HG02571 (cell line): ENCODE data around the gene LSAMP.

Source experiments
- ATAC-seq: cut with Tn5 transposase; IDR thresholded peaks from one replicate; pipeline ENCODE4 v1.9.1; 2021; ENCODE audit warnings: mild to moderate bottlenecking, moderate library complexity; ENCODE audit not compliant: unreplicated experiment

Gene LSAMP

DNA sequence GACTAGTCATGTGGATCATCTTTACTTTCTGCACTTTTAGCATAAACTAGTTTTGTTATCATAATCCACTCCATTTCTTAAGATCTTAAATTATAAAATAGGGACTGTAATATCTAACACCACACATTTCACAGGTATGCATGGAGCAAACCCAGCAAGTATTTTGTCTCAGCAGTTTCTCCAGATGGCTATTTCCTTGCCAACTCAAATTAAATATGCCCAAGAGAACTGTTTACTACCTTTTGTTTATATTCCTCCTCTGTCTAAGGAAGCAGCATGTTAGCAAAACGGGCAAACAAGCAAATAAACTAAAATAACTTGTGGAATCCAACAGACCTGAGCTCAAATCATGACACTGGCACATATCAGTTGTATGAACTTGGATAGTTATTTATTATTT lies 379.8 kb downstream of the LSAMP start:
- no peak for ATAC-seq

DNA sequence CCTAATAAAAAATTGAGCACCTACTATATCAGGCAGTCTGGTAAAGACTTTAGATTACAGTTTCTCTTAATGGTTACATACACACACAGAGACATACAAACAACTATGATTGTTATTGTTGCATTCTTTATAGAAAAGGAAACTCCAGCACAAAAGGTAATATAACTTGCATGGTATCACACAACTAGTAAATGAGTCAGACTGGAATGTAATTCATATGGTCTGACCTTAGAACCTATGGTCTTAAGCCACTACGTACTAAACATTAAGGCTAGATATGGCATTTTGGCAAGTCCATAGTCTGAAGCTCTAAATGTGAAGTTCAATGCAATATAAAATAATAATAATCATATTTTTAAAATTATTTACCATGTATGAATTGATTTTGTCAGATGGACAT lies 380.6 kb downstream of the LSAMP start:
- ATAC-seq = no peak

DNA sequence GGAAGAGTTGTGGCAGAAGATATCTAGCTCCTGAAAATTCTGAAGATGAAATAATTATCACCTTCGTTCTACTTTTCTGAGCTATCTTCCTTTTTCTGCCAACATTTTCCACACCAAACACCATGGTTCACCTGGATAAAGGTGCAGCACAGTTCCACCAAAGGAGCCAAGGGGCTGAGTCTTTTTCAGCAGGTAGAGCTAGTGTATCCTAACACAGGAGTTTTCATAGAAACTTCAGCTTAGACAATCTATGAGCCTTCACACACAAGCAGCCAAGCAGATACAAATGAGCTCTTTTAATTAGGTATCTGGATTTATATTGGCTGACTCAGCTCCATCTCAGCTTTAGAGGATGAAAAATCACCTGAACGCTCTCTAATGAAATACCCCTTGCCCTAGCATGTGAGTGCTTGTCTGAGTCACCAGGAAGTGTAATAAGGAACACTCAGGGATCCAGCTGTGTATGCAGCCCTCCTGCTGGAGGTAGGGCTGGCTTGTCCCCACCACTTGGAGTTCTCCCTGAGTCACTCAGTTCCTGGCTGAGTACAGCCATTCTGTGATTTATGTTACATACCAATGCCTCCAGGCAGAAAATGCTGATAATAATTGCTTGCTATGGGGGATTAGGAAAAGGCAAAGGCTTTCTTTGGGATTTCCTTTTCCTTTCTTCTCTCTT lies 385.7 kb downstream of the LSAMP start:
- no peak for ATAC-seq

- ATAC-seq = no peak
These were observed 386.4 kb downstream of the LSAMP start for GRCh38 chr3:116058844-116059243.

- no peak for ATAC-seq
These were observed 387.8 kb downstream of the LSAMP start for GRCh38 chr3:116057400-116058006.

- peak; percentile 84 for ATAC-seq
These were observed 389.0 kb downstream of the LSAMP start for GRCh38 chr3:116056280-116056679.

GRCh38 chr3:116053017-116053416 lies 392.3 kb downstream of the LSAMP start:
- ATAC-seq = no peak

DNA sequence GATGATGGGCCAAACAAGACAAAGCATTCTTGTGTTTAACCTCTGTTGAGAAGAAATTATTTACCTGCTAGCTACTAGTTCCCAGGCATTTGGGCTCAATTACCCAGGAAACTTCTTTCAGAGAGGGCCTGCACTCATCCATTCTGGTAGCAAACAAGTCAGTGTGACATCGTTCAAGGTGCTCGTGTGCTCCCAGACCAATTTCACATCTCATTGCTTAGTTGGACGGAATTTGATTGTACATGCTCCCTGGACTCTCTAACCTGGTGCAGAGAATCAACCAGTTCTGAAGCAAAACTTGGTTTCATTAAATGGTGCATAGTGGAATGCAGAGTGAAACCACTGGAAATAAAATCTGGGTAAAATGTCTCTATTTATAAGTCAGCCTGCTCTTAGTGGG lies 392.7 kb downstream of the LSAMP start:
- no peak for ATAC-seq

DNA sequence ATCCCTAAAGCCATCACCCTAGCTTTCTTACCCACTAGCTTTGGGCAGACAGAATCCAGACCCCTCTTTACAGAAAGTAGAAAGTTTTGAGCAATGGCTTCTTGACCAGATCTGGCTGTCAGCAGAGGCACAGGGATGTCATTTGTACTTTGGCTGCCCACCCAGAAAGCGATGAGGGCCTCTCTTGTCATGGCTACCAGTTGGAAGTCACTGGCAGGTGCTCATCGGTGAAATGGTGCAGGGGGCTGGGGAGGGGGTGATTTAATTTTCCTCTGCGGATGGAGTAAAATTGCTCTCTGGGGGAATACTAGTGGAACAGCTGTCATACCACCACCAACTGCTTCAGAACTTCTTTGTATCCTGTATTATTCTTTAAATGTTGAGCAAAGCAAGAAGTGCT lies 393.7 kb downstream of the LSAMP start:
- no peak for ATAC-seq

DNA sequence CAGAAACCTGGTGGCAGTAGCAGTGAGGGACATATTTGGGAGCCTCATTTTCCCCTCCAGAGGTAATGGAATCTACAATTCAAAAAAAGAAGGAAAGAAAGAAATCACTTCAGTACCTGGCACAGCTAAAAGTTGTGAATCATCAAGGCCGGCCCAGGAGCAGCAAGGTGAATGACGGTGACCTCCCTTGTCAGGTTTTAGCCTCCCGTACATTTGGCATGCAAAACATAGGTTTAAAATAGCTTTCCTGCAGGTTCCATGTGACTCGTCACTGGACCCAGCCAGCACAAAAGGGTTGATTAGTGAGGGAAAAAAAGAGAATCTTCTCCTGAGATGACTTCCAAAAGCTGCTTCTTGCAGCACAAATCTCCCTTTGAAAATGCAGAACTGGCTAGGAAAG lies 394.2 kb downstream of the LSAMP start:
- peak; percentile 75 for ATAC-seq

DNA sequence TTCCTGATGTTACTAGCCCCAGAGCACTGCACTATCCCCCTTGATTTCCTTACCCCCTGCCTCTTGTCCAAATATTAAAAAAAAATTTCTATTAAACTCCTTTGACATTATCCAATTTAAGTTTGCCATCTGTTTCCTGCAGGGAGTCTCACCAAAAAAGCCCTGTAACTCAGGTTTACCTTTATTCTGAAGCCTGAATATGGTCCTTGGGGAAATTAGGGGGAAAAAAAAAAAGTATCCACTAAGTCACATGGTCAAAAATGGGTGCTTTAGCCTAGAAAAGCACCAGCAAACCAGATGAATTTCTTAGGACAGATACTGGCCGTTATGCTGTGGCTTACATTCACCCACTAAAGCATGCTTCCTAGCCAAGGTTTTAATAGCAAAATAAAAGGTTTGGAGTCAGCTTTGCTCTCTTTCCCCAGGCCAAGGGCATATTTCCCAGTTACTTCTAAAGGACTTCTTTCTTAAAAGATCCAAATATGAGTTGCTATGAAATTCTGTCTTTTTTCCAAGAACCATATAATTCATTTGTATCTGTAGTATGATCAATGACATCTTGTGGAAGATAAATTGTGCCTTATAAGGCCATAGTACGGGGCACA lies 394.9 kb downstream of the LSAMP start:
- no peak for ATAC-seq

DNA sequence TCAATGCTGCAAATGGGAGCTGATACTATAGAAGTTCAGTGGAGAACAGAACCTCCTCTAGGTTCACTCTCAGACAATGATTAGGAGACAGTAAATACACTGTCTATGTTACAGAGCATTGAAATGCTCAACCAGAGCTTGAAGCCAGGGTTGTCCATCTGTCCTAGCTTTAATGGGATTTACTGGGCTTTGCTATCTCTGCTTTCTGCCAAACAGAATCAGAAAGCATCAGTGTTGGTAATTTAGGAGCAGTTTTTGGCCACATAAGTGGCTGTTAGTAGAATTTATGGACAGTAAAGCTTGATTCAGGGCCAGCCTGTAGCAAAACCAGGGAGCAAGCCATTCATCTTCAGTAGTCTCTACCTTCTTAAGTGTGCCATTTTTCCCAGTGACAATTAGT lies 396.3 kb downstream of the LSAMP start:
- no peak for ATAC-seq

GRCh38 chr3:116046350-116046749 lies 398.9 kb downstream of the LSAMP start:
- no peak for ATAC-seq

DNA sequence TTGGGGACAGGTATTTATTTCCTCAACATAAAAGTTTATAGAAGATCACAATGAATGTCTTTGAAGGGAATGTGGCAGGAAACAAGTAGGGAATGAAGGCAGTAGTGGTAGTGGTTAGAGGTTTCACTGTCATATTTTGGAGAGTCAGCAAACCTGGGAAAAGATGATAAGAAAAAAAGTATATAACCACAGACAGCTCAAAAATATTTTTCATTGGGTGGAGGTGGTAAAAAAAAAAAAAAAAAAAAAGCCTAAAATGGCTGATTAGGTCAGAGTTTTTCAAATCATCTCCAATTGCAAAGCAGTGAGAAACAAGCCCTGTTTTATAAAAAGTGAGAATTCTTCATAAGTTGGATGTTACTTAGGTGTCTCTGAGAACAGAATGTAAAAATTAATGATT lies 400.0 kb downstream of the LSAMP start:
- no peak for ATAC-seq

GRCh38 chr3:116040152-116040551 lies 405.1 kb downstream of the LSAMP start:
- no peak for ATAC-seq

GRCh38 chr3:116039651-116039985 lies 405.7 kb downstream of the LSAMP start:
- ATAC-seq = no peak

- ATAC-seq = no peak
These were observed 406.2 kb downstream of the LSAMP start for GRCh38 chr3:116038968-116039650.

GRCh38 chr3:116037954-116038911 lies 407.1 kb downstream of the LSAMP start:
- ATAC-seq = peak; percentile 98

GRCh38 chr3:116035429-116035828 lies 409.9 kb downstream of the LSAMP start:
- ATAC-seq = no peak

DNA sequence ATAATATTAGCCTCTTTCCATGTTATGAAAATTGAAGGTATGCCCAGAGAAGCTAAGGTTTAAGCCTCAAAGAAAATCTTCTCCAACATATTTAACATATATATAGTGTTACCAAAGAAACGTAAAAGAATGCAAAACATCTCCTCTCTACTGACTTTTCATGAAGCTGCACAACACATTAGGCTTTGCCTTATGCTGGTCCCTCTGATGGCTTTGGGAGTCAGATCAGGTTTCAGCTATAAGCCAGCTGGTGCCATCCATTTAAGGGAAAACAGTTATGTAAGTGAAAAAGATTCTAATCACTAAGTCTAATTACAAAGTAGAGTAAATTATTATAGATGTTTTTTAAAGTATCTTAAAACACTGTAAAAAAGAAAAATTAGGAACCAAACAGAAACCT lies 410.5 kb downstream of the LSAMP start:
- no peak for ATAC-seq

GRCh38 chr3:116034086-116034485 lies 411.2 kb downstream of the LSAMP start:
- ATAC-seq = no peak
